Ovary (tissue), 9 donors: ENCODE data around the gene HBA2. TPM values are rescaled to one million over a fixed set of nuclear protein-coding genes. Genes with fewer than 3 reads are reported as not detected.
"Not testable (repeated sequence)": the region's sequence is repeated elsewhere in the genome, so short reads cannot be mapped to it uniquely, and the experiment has no call there.

Experiments used
- DNase-seq, 5 donors: peaks; one replicate each; pipeline ENCODE4 v3.0.0-alpha.2; 2019 to 2020
- H3K27ac ChIP-seq, 2 donors: fragments of 200-600 bp; one replicate each; pipeline versions ENCODE4 v1.5.1 to v1.8.0; 2019 to 2022
- H3K27me3 ChIP-seq: fragments of 200-600 bp; one replicate; pipeline ENCODE4 v1.8.0; 2022
- H3K36me3 ChIP-seq: fragments of 200-600 bp; sonication (generic); one replicate; pipeline ENCODE4 v1.5.1; 2019
- H3K4me1 ChIP-seq: one replicate; pipeline ENCODE4 v1.8.1; 2013; ENCODE audit warnings: mild to moderate bottlenecking, moderate library complexity; ENCODE audit not compliant: insufficient read depth
- H3K4me3 ChIP-seq: fragments of 200-600 bp; sonication (generic); one replicate; pipeline ENCODE4 v1.5.1; 2017
- H3K9me3 ChIP-seq, 2 donors: fragments of 200-600 bp in 1 of 2; sonication (generic) in 1 of 2; one replicate each; pipeline versions ENCODE4 v1.5.1 to v1.8.1; 2013 to 2019; ENCODE audit warnings: mild to moderate bottlenecking in 1 of 2, moderate library complexity in 1 of 2
- EP300 ChIP-seq: sonication (generic); formaldehyde crosslinking; IDR thresholded peaks from one replicate; pipeline ENCODE4 v1.6.1; 2017; ENCODE audit warnings: antibody characterized with exemption
- POLR2A ChIP-seq: fragments of 450-650 bp; IDR thresholded peaks from one replicate; pipeline ENCODE4 v1.6.1; 2017; ENCODE audit warnings: antibody characterized with exemption, mild to moderate bottlenecking, moderate library complexity
- WGBS, 3 donors: extraction: QIAGEN DNeasy Blood & Tissue Kit in 1 of 3; methylation state at CpG; one replicate each; pipeline versions ENCODE4 v1.1.5 to v1.1.7; 2013 to 2017; 5-methylcytosine and 5-hydroxymethylcytosine counted together
- intact Hi-C, 4 donors: fragments of 100-400 bp; cut with DNase I; formaldehyde crosslinking; loops; one replicate each; pipeline versions ENCODE4 v1.11.0 to v1.15.1; 2022 to 2023
- polyA plus RNA-seq, 2 donors: library from polyadenylated mRNA; stranded (reverse); fragments of 200-250 nt in 1 of 2; fragments of 350-450 nt in 1 of 2; fragmentation: Illumina TruSeq in 1 of 2; extraction: RNeasy Lipid Tissue Mini Kit (QIAGEN cat#74804) in 1 of 2; gene quantifications; one replicate each; pipeline ENCODE4 v1.2.3, GENCODE V29; 2013 to 2014
- small RNA-seq: library from RNA; depleted of rRNA; stranded (forward); fragments of <200 nt; gene quantifications from one replicate; pipeline ENCODE3, GENCODE V24; 2016
- total RNA-seq, 7 donors: library from RNA; depleted of rRNA in 2 of 7; stranded (reverse); fragments of >200 nt in 2 of 7; fragmentation: NEBNext Ultra II Directional in 3 of 7; extraction: Animal tissue kit (Norgen Biotek cat#: 25700) in 3 of 7; gene quantifications; one replicate each; pipeline versions ENCODE4 v1.1.0 to v1.2.4, GENCODE V29; 2016 to 2023
- TF ChIP-seq, protein P1 (sequence below), 3 donors: fragments of 450-650 bp in 2 of 3; fragments of 200-600 bp in 1 of 3; IDR thresholded peaks; one replicate each; pipeline versions ENCODE4 v1.5.1 to v1.8.0; 2016 to 2022; ENCODE audit warnings: antibody characterized with exemption in 3 of 3, mild to moderate bottlenecking in 1 of 3
- donor health status: DM: no; HTN: no; CAD: no; lungs with moderate emphysema.
- donor health status: DM: no; HTN: no; CAD: no.
- donor health status: Bipolar disorder and iron deficiency.
- donor health status: DM: yes; HTN: yes; CAD: no.
- donor health status: DM: no; HTN: no; CAD: no.
- donor health status: DM: yes; HTN: yes; CAD: no.

Gene HBA2
- total and polyA plus RNA-seq, 9 donors = 4.5 to 173 (median 74.2) TPM; not detected in 1

- H3K4me3 ChIP-seq, H3K9me3 ChIP-seq, H3K27ac ChIP-seq, intact Hi-C loops, H3K27me3 ChIP-seq, H3K36me3 ChIP-seq, H3K4me1 ChIP-seq, DNase-seq: not testable (repeated sequence)
- WGBS, 3 donors = 85 to 90% (median 87%) methylated on average over 14 of the region's 14 CpGs
Measured at GRCh38 chr16:211631-212180, 39.0 kb downstream of the HBA2 start.

- Histone ChIP-seq H3K4me3 (no peak overlapping the region), H3K36me3 (no peaks in the 10 kb centered on the region), H3K27me3 (no peaks in the 10 kb centered on the region), H3K9me3 (no peaks in the 10 kb centered on the region), H3K27ac (no peak overlapping the region), H3K4me1 (no peaks in the 10 kb centered on the region)
- TF ChIP-seq EP300 (no peak), POLR2A (no peak)
- TF ChIP-seq, protein P1, sequence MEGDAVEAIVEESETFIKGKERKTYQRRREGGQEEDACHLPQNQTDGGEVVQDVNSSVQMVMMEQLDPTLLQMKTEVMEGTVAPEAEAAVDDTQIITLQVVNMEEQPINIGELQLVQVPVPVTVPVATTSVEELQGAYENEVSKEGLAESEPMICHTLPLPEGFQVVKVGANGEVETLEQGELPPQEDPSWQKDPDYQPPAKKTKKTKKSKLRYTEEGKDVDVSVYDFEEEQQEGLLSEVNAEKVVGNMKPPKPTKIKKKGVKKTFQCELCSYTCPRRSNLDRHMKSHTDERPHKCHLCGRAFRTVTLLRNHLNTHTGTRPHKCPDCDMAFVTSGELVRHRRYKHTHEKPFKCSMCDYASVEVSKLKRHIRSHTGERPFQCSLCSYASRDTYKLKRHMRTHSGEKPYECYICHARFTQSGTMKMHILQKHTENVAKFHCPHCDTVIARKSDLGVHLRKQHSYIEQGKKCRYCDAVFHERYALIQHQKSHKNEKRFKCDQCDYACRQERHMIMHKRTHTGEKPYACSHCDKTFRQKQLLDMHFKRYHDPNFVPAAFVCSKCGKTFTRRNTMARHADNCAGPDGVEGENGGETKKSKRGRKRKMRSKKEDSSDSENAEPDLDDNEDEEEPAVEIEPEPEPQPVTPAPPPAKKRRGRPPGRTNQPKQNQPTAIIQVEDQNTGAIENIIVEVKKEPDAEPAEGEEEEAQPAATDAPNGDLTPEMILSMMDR (IDR thresholded peaks at IDR 0.05) = no peak
- no peak for DNase-seq
- 87 to 91% (median 88%) methylated on average over 3 of the region's 3 CpGs for WGBS, 3 donors
- intact Hi-C loops = no loop called here
Measured at GRCh38 chr16:212999-213398, 40.3 kb downstream of the HBA2 start.

DNA sequence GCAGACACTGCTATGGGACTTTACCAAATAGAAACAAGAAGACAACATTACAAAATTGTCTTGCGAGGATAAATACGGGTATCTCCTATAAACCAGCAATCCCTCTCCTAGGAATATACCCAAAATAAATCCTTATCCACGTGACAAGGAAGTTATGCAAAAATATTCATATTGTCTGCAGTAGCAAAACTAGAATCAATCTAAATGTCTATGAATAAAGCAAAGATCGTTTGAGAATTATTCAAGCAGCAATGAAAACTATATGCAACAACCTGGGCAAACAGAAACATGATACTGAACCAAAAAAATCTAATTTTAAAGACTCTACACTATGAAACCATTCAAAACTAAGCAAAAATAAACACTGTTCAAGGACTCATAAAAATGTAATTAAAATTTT is 47.3 kb downstream of the HBA2 start:
- Histone ChIP-seq H3K36me3 (no peaks in the 10 kb centered on the region), H3K27ac (no peak overlapping the region), H3K27me3 (no peaks in the 10 kb centered on the region), H3K9me3 (no peaks in the 10 kb centered on the region), H3K4me3 (no peak overlapping the region), H3K4me1 (no peaks in the 10 kb centered on the region)
- WGBS, 3 donors = 16 to 44% (median 26%) methylated on average over 4 of the region's 4 CpGs
- no peak for DNase-seq
- intact Hi-C loops = no loop called here
- TF ChIP-seq EP300 (no peak), POLR2A (no peak)
- TF ChIP-seq, protein P1 (IDR thresholded peaks at IDR 0.05) = no peak

Small RNA genes lying within 50 kb of the gene (small RNA-seq; reads per million reads assigned to genes)
- gene RF00019 = not detected

Other genes starting within 250 kb of the HBA2 start
- 10 to 100 TPM in 3 of 7 donors, 1 to 10 TPM in 4; 3.7 to 11.0 (median 9.9) TPM for gene POLR3K, start 119.3 kb upstream of the HBA2 start, total RNA-seq
- 10 to 100 TPM in 1 of 2 donors, 1 to 10 TPM in 1; 9.4 to 11.9 TPM for gene POLR3K, start 119.3 kb upstream of the HBA2 start, polyA plus RNA-seq
- 10 to 100 TPM; 12.8 to 27.8 (median 23.7) TPM for gene SNRNP25, start 119.0 kb upstream of the HBA2 start, total RNA-seq
- 10 to 100 TPM; 26.9 to 35.7 TPM for gene SNRNP25, start 119.0 kb upstream of the HBA2 start, polyA plus RNA-seq
- gene RHBDF1, start 100.2 kb upstream of the HBA2 start, total RNA-seq = 10 to 100 TPM; 22.6 to 76.0 (median 49.2) TPM
- gene RHBDF1, start 100.2 kb upstream of the HBA2 start, polyA plus RNA-seq = 10 to 100 TPM; 10.9 to 52.8 TPM
- 10 to 100 TPM; 42.5 to 90.9 (median 48.4) TPM for gene MPG, start 94.7 kb upstream of the HBA2 start, total RNA-seq
- gene MPG, start 94.7 kb upstream of the HBA2 start, polyA plus RNA-seq = 10 to 100 TPM in 1 of 2 donors, under 1 TPM in 1; 0.60 to 68.4 TPM
- gene NPRL3, start 34.2 kb upstream of the HBA2 start, total RNA-seq = 10 to 100 TPM; 22.2 to 49.0 (median 38.7) TPM
- gene NPRL3, start 34.2 kb upstream of the HBA2 start, polyA plus RNA-seq = 10 to 100 TPM; 16.2 to 33.1 TPM
- gene HBZ, start 20.2 kb upstream of the HBA2 start, total RNA-seq = under 1 TPM in 1 of 7 donors, not detected in 6; 0.28 TPM
- gene HBZ, start 20.2 kb upstream of the HBA2 start, polyA plus RNA-seq = not detected
- gene HBM, start 6.9 kb upstream of the HBA2 start, total RNA-seq = under 1 TPM in 2 of 7 donors, not detected in 5; 0.78 to 0.92 TPM
- not detected for gene HBM, start 6.9 kb upstream of the HBA2 start, polyA plus RNA-seq
- 100 to 1,000 TPM in 2 of 7 donors, 10 to 100 TPM in 4, 1 to 10 TPM in 1; 7.4 to 206 (median 81.2) TPM for gene HBA1, start 3.8 kb downstream of the HBA2 start, total RNA-seq
- gene HBA1, start 3.8 kb downstream of the HBA2 start, polyA plus RNA-seq = 1 to 10 TPM in 1 of 2 donors, under 1 TPM in 1; 0.50 to 9.6 TPM
- gene HBQ1, start 7.6 kb downstream of the HBA2 start, total RNA-seq = not detected
- gene HBQ1, start 7.6 kb downstream of the HBA2 start, polyA plus RNA-seq = under 1 TPM in 1 of 2 donors, not detected in 1; 0.29 TPM
- 100 to 1,000 TPM in 1 of 7 donors, 10 to 100 TPM in 6; 60.7 to 112 (median 74.2) TPM for gene LUC7L, start 56.6 kb downstream of the HBA2 start, total RNA-seq
- gene LUC7L, start 56.6 kb downstream of the HBA2 start, polyA plus RNA-seq = 10 to 100 TPM; 56.6 to 68.5 TPM
- gene FAM234A, start 61.9 kb downstream of the HBA2 start, total RNA-seq = 10 to 100 TPM; 20.4 to 61.9 (median 49.2) TPM
- 10 to 100 TPM; 37.9 to 51.7 TPM for gene FAM234A, start 61.9 kb downstream of the HBA2 start, polyA plus RNA-seq
- gene RGS11, start 103.1 kb downstream of the HBA2 start, total RNA-seq = 1 to 10 TPM in 2 of 7 donors, under 1 TPM in 3, not detected in 2; 0.33 to 1.7 (median 0.72) TPM
- under 1 TPM; 0.44 to 0.45 TPM for gene RGS11, start 103.1 kb downstream of the HBA2 start, polyA plus RNA-seq
- gene ARHGDIG, start 107.7 kb downstream of the HBA2 start, total RNA-seq = under 1 TPM in 1 of 7 donors, not detected in 6; 0.77 TPM
- gene ARHGDIG, start 107.7 kb downstream of the HBA2 start, polyA plus RNA-seq = under 1 TPM in 1 of 2 donors, not detected in 1; 0.10 TPM
- gene PDIA2, start 110.3 kb downstream of the HBA2 start, total RNA-seq = under 1 TPM in 3 of 7 donors, not detected in 4; 0.15 to 0.92 (median 0.48) TPM
- gene PDIA2, start 110.3 kb downstream of the HBA2 start, polyA plus RNA-seq = under 1 TPM in 1 of 2 donors, not detected in 1; 0.04 TPM
- 10 to 100 TPM; 13.7 to 27.2 (median 24.0) TPM for gene AXIN1, start 179.8 kb downstream of the HBA2 start, total RNA-seq
- gene AXIN1, start 179.8 kb downstream of the HBA2 start, polyA plus RNA-seq = 10 to 100 TPM in 1 of 2 donors, 1 to 10 TPM in 1; 3.7 to 21.8 TPM
- gene MRPL28, start 197.7 kb downstream of the HBA2 start, total RNA-seq = 10 to 100 TPM; 38.9 to 57.7 (median 40.9) TPM
- 10 to 100 TPM; 28.4 to 53.0 TPM for gene MRPL28, start 197.7 kb downstream of the HBA2 start, polyA plus RNA-seq
- gene PGAP6, start 209.1 kb downstream of the HBA2 start, total RNA-seq = 10 to 100 TPM; 13.0 to 39.8 (median 23.2) TPM
- gene PGAP6, start 209.1 kb downstream of the HBA2 start, polyA plus RNA-seq = 10 to 100 TPM; 13.9 to 17.9 TPM
- 100 to 1,000 TPM in 3 of 7 donors, 10 to 100 TPM in 4; 48.8 to 133 (median 93.4) TPM for gene NME4, start 224.3 kb downstream of the HBA2 start, total RNA-seq
- 100 to 1,000 TPM in 1 of 2 donors, 10 to 100 TPM in 1; 72.9 to 117 TPM for gene NME4, start 224.3 kb downstream of the HBA2 start, polyA plus RNA-seq
- 10 to 100 TPM; 10.2 to 23.7 (median 15.1) TPM for gene DECR2, start 229.0 kb downstream of the HBA2 start, total RNA-seq
- 10 to 100 TPM in 1 of 2 donors, 1 to 10 TPM in 1; 2.1 to 13.0 TPM for gene DECR2, start 229.0 kb downstream of the HBA2 start, polyA plus RNA-seq